ENCODE data around the gene ARHGEF19.

GRCh38 chr1:16226490-16227179 lies 14.2 kb upstream of the ARHGEF19 start:
- TF ChIP-seq CTCF (IDR thresholded peaks at IDR 0.05) (no peak), POLR2A (IDR thresholded peaks at IDR 0.05) (no peak)

Data from testis (tissue), 2 donors.